K562 (cell line): ENCODE measurements around the gene SPRED2.

Experiments used
- RCOR1 ChIP-seq, 2 experiments: IDR thresholded peaks; 2 replicates each; pipeline ENCODE4 v1.6.1; 2012; ENCODE audit warnings: low read depth in 2 of 2, low read length in 2 of 2, borderline replicate concordance in 1 of 2, improper control_type of control experiment in 1 of 2
- ZBED1 ChIP-seq: IDR thresholded peaks from 2 replicates; pipeline ENCODE4 v1.6.1; 2014
- ZNF785 ChIP-seq: fragments of 250-450 bp; sonication (Bioruptor Pico); IDR thresholded peaks from 2 replicates; pipeline ENCODE4 v1.4.0; 2020; ENCODE audit warnings: mild to moderate bottlenecking

- TF ChIP-seq ZNF785 (CRISPR knock-in tag) = no peak
- TF ChIP-seq RCOR1 (IDR thresholded peaks at IDR 0.05; ENCODE audit: borderline replicate concordance in 1 of 2, low read depth in 2 of 2, low read length in 2 of 2) = no peak
- no peak for TF ChIP-seq ZBED1
Observed at GRCh38 chr2:65369980-65370379, 62.4 kb downstream of the SPRED2 start.
